GM18505 (cell line): ENCODE measurements around the gene ZNF598.

Experiments
- ATAC-seq: cut with Tn5 transposase; IDR thresholded peaks from one replicate; pipeline ENCODE4 v1.9.1; 2021; ENCODE audit not compliant: unreplicated experiment
- POLR2A ChIP-seq: IDR thresholded peaks from 4 replicates; pipeline ENCODE4 v1.6.1; 2011; ENCODE audit warnings: borderline replicate concordance; ENCODE audit not compliant: insufficient read depth, insufficient read length; ENCODE audit errors: extremely low read depth

ZNF598 gene

GRCh38 chr16:1977875-1978268, 31.7 kb downstream of the ZNF598 start:
- TF ChIP-seq POLR2A = no peak
- ATAC-seq = no peak

- ATAC-seq = no peak
- TF ChIP-seq POLR2A = no peak
Measured at GRCh38 chr16:1976951-1977874, 32.4 kb downstream of the ZNF598 start.

- ATAC-seq = no peak
- TF ChIP-seq POLR2A = no peak
Measured at GRCh38 chr16:1976216-1976520, 33.5 kb downstream of the ZNF598 start.

GRCh38 chr16:1975432-1976215, 34.0 kb downstream of the ZNF598 start:
- no peak for TF ChIP-seq POLR2A
- ATAC-seq = no peak

- no peak for ATAC-seq
Measured at GRCh38 chr16:1974157-1975070, 35.2 kb downstream of the ZNF598 start.

GRCh38 chr16:1973461-1974156, 36.0 kb downstream of the ZNF598 start:
- TF ChIP-seq POLR2A = no peak
- no peak for ATAC-seq

More at GRCh38 chr16:1974157-1975070, 35.2 kb downstream of the ZNF598 start:
- no peak for TF ChIP-seq POLR2A

- no peak for ATAC-seq
Measured at GRCh38 chr16:1972490-1972877, 37.1 kb downstream of the ZNF598 start.

GRCh38 chr16:1971796-1972489, 37.7 kb downstream of the ZNF598 start, which contains the start of gene TBL3:
Gene TBL3 (plus strand): TSS chr16:1972053. CDS start chr16:1972165, 112 bp downstream.
- TF ChIP-seq POLR2A = peak; percentile 96
- peak; percentile 80 for ATAC-seq

More at GRCh38 chr16:1972490-1972877, 37.1 kb downstream of the ZNF598 start:
- no peak for TF ChIP-seq POLR2A

- ATAC-seq = no peak
- no peak for TF ChIP-seq POLR2A
Measured at GRCh38 chr16:1968146-1968953, 41.3 kb downstream of the ZNF598 start.

GRCh38 chr16:1966460-1966859, 43.2 kb downstream of the ZNF598 start, which contains the start of gene RNF151:
Gene RNF151 (plus strand): TSS chr16:1966856. CDS start chr16:1966882, 26 bp downstream.
- ATAC-seq = no peak
- no peak for TF ChIP-seq POLR2A
